Astrocyte of the cerebellum (primary cell): ENCODE data around the gene MPEG1.

ENCODE experiments used
- DNase-seq: peaks from one replicate; pipeline ENCODE4 v3.0.0-alpha.2; 2011; ENCODE audit warnings: low read depth
- H3K4me3 ChIP-seq: 2 replicates; pipeline ENCODE4 v1.5.1; 2011; ENCODE audit warnings: mild to moderate bottlenecking, low read depth, low read length, moderate library complexity
- CTCF ChIP-seq: IDR thresholded peaks from 2 replicates; pipeline ENCODE4 v1.5.1; 2012; ENCODE audit warnings: low read length, low read depth, moderate library complexity, mild to moderate bottlenecking; ENCODE audit errors: missing control alignments
- in situ Hi-C: cut with HindIII; loops from 2 replicates; pipeline ENCODE4 v1.10.0; 2017; ENCODE audit warnings: low sequenced_read_pairs

The MPEG1 gene

DNA sequence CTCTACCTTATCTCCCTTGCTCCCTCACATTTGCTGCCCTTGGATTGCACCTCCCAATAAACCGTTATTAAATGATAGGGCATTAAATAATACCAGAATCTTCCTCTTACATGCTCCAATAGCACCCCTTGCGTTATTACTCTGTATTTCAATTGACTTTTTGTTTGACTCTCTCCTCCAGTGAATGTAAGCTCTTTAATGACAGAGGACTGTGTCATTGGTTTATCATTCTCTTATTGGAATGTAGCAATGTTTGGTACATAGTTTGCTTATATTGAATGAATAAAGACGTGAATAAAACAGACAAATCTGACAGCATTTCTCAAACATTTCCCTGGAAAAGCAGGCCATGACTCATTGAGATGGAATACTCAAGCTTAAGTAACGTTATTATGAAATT is 8.7 kb upstream of the MPEG1 start:
- TF ChIP-seq CTCF: no peak
- in situ Hi-C loops: no loop called here

DNA sequence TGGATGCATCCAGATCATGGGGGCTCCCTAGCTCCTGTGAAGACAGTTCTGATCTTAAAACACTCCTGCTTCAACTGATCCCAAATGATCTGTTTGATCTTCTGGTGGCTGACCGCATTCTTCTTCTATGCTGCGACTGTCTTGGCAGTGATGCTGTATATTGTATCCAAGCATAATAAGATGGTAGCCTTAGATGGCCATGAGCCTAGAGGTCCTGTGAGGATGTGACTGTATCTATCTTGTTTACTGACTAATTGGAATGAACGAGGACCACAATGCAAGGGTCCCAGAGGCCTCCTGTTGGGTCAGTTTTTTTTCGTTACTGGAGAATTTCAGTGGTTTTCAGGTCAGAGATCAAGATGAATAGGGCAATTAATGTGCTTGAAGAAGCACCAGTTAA is 7.1 kb upstream of the MPEG1 start:
- in situ Hi-C loops: no loop called here
- no peak for TF ChIP-seq CTCF
- no peak overlapping the region for H3K4me3 ChIP-seq
- no peak for DNase-seq

More for the DNA sequence above, 8.7 kb upstream of the MPEG1 start:
- no peak for DNase-seq
- no peak overlapping the region for H3K4me3 ChIP-seq

GRCh38 chr11:59218893-59219292 is 6.2 kb upstream of the MPEG1 start:
- no peak overlapping the region for H3K4me3 ChIP-seq
- TF ChIP-seq CTCF: no peak
- no peak for DNase-seq
- in situ Hi-C loops: no loop called here

DNA sequence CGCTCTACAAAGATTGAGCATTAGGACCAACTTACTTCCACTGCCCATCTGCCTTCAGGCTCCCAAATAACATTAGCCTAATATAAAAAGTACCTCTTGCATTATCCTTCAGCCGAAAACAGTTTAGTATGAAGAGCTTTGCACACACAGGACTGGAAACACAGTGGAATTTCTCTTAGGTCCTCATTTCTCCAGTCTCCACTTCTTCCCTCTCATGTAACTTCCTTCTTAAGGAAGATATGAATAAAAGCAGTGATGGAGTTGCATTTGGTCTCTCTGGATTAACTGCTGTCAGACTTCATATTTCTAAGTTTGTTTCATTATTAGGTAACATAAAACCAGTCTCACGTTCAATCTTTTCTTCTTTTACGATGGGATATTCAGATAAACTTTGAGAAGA is 5.6 kb upstream of the MPEG1 start:
- in situ Hi-C loops: no loop called here
- no peak overlapping the region for H3K4me3 ChIP-seq
- no peak for TF ChIP-seq CTCF
- DNase-seq: no peak

GRCh38 chr11:59216641-59217564 is 4.2 kb upstream of the MPEG1 start:
- no peak for DNase-seq
- in situ Hi-C loops: no loop called here
- no peak for TF ChIP-seq CTCF
- no peak overlapping the region for H3K4me3 ChIP-seq

- in situ Hi-C loops: no loop called here
- DNase-seq: no peak
- no peak overlapping the region for H3K4me3 ChIP-seq
- TF ChIP-seq CTCF: no peak
Measured at GRCh38 chr11:59214141-59214893, 1.6 kb upstream of the MPEG1 start.
